ENCODE measurements around the gene ZNF358. TPM values are rescaled to one million over a fixed set of nuclear protein-coding genes. Genes with fewer than 3 reads are reported as not detected.

Gene ZNF358
- total RNA-seq, 2 donors from 2014 or later, result 2.9 to 3.1 TPM

GRCh38 chr19:7505288-7505681 is 10.6 kb upstream of the ZNF358 start:
- peak overlapping the region; percentile 37 for H3K4me3 Mint-ChIP-seq

DNA sequence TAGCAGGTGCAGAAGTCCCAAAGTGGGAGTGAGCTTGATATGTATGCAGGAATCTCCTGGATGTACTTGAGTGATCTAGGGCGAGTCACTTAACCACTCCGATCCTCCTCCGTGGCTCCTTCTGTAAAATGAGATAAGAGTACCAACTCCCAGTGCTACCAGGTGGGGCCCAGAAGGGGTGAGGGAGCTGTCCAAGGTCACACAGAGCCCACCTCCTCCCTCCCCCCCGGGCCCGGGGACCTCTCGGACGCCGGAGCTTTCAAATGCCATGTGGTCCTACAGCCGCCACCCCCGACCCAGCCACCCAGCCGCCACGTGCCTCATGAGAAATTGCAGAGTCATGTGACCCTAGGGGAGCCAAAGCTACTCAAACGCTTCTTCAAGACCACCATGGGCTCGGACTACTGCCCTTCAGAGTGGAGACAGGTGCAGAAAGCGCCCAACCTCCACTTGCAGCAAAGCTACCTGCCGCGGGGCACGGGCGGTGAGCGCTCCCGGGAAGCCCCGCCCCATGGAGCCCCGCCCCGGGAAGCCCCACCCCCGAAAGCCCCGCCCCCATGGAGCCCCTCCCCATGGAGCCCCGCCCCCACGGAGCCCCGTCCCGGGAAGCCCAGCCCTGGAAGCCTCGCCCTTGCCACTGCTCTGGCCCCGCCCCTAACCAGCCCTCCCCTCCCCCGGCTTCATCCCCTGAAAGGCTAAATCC is 10.1 kb upstream of the ZNF358 start:
- ATAC-seq (replicated peaks), result peak; percentile 35
- Mint-ChIP-seq H3K9me3 (peaks cover 4% of the 10 kb centered on the region), H3K36me3 (ENCODE audit: low read depth) (no peaks in the 10 kb centered on the region), H3K4me3 (peak overlapping the region; percentile 40), H3K27ac (no peak overlapping the region), H3K27me3 (peaks cover 19% of the 10 kb centered on the region), H3K4me1 (peaks cover 6% of the 10 kb centered on the region)

More at GRCh38 chr19:7505288-7505681, 10.6 kb upstream of the ZNF358 start:
- Mint-ChIP-seq H3K4me1 (peaks cover 6% of the 10 kb centered on the region), H3K27ac (no peak overlapping the region), H3K9me3 (peaks cover 4% of the 10 kb centered on the region), H3K27me3 (peaks cover 19% of the 10 kb centered on the region), H3K36me3 (ENCODE audit: low read depth) (no peaks in the 10 kb centered on the region)
- no peak for ATAC-seq (replicated peaks)

- H3K4me3 Mint-ChIP-seq, result peak overlapping the region; percentile 40
- H3K27me3 Mint-ChIP-seq, result peaks cover 14% of the 10 kb centered on the region
- H3K9me3 Mint-ChIP-seq, result peaks cover 4% of the 10 kb centered on the region
- peaks cover 6% of the 10 kb centered on the region for H3K4me1 Mint-ChIP-seq
- no peaks in the 10 kb centered on the region for H3K36me3 Mint-ChIP-seq (ENCODE audit: low read depth)
- ATAC-seq (replicated peaks), result peak; percentile 92
- no peak overlapping the region for H3K27ac Mint-ChIP-seq
Observed at GRCh38 chr19:7506385-7507328, 9.2 kb upstream of the ZNF358 start.

GRCh38 chr19:7507884-7508283 is 8.0 kb upstream of the ZNF358 start:
- no peak overlapping the region for H3K4me3 Mint-ChIP-seq
- H3K36me3 Mint-ChIP-seq (ENCODE audit: low read depth), result no peaks in the 10 kb centered on the region
- peaks cover 6% of the 10 kb centered on the region for H3K4me1 Mint-ChIP-seq
- H3K9me3 Mint-ChIP-seq, result peaks cover 4% of the 10 kb centered on the region
- peak; percentile 64 for ATAC-seq (replicated peaks)
- H3K27me3 Mint-ChIP-seq, result peaks cover 10% of the 10 kb centered on the region
- no peak overlapping the region for H3K27ac Mint-ChIP-seq

GRCh38 chr19:7509625-7510024 is 6.3 kb upstream of the ZNF358 start:
- no peak overlapping the region for H3K4me3 Mint-ChIP-seq
- no peak for ATAC-seq (replicated peaks)
- no peaks in the 10 kb centered on the region for H3K36me3 Mint-ChIP-seq (ENCODE audit: low read depth)
- peaks cover 4% of the 10 kb centered on the region for H3K9me3 Mint-ChIP-seq
- peaks cover 6% of the 10 kb centered on the region for H3K4me1 Mint-ChIP-seq
- H3K27me3 Mint-ChIP-seq, result peaks cover 9% of the 10 kb centered on the region
- H3K27ac Mint-ChIP-seq, result no peak overlapping the region

DNA sequence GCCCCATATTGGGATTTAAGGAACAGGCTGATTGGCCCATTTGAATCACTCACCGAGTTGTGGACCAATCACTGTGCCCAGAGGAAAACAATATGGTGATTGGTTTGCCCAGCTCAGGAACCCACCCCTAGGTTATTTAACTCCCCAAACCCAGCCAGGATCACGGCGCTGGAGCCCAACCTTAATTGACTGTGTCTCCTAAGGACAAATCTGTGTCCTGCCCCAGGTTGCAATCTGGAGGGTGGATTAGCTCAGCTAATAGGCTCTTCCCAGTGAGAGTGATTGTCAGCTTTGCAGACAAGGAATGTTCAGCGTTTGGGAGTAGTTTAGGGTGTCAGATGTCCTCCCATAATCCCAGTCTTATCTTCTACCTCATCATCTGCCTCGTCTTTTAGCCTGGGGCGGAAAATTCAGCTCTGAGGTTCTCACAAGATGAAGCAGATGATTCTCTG is 3.5 kb upstream of the ZNF358 start:
- peaks cover 7% of the 10 kb centered on the region for H3K4me1 Mint-ChIP-seq
- peaks cover 4% of the 10 kb centered on the region for H3K9me3 Mint-ChIP-seq
- no peak overlapping the region for H3K27ac Mint-ChIP-seq
- ATAC-seq (replicated peaks), result no peak
- H3K27me3 Mint-ChIP-seq, result peaks cover 12% of the 10 kb centered on the region
- H3K4me3 Mint-ChIP-seq, result no peak overlapping the region
- H3K36me3 Mint-ChIP-seq (ENCODE audit: low read depth), result no peaks in the 10 kb centered on the region

DNA sequence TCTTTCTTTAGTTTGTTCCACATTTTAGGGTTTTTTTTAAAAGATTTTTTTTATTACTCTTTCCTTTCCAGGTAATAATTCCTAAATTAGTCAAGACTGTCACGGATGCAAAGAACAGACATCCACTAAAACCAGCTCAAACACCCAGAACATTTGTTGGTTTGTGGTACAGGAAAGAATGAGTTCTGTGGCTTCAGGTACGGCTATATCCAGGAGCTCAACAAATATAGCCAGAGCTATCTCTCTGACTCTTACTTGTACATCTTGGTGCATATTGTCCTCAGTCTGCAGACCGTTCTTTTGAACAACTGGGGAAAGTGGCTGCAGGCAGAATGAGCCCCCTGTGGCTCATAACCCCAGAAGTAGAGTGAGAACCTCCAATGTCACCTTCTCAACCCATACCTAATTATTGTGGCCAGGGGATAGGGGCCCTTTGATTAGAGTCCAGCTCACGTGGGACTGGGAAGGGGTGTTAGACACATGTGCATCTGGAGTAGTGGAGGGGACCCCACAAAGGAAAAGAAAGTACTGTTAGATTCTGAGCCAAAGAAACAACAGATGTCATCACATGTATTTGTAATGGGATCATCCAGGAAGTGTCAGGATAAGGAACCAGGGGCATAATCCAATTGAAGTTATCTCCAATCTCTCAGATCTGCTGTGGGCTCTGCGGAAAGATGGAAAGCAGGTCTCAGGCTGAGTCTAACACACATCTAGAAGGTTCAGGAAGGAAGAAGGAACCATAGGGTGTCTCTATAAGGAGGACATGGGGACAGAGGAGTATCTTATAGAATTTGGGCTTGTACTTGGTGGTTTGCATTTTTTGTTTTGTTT is 1.9 kb upstream of the ZNF358 start:
- ATAC-seq (replicated peaks), result no peak
- Mint-ChIP-seq H3K9me3 (peaks cover 4% of the 10 kb centered on the region), H3K4me1 (peaks cover 7% of the 10 kb centered on the region), H3K27me3 (peaks cover 12% of the 10 kb centered on the region), H3K4me3 (peak overlapping the region; percentile 82), H3K27ac (no peak overlapping the region), H3K36me3 (ENCODE audit: low read depth) (no peaks in the 10 kb centered on the region)

GRCh38 chr19:7515110-7515644 is 726 bp upstream of the ZNF358 start:
- Mint-ChIP-seq H3K27me3 (peaks cover 9% of the 10 kb centered on the region), H3K36me3 (ENCODE audit: low read depth) (no peaks in the 10 kb centered on the region), H3K4me1 (peaks cover 7% of the 10 kb centered on the region), H3K4me3 (peak overlapping the region; percentile 82), H3K27ac (peak overlapping the region; percentile 94), H3K9me3 (no peaks in the 10 kb centered on the region)
- ATAC-seq (replicated peaks), result no peak

DNA sequence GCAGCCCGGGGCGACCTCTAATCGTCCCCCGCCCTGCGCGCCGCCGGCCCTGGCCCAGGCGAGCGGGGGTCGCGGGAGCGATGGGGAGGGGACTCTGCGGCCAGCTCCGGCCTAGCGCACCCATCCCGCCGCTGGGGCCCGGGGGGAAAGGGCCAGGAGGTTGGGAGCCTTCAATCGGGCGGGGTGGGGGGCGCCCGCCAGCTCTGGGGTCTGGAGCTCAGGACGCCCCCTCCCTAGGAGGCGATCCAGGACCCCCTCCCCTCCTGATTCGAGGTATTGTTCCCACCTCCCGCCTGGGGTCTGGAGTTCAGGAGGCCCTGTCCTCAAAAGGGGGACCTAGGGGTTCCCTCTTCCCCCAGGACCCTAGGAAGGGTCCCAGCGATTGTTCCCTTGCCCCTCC is 430 bp downstream of the ZNF358 start:
- H3K27ac Mint-ChIP-seq, result peak overlapping the region; percentile 39
- ATAC-seq (replicated peaks), result no peak

DNA sequence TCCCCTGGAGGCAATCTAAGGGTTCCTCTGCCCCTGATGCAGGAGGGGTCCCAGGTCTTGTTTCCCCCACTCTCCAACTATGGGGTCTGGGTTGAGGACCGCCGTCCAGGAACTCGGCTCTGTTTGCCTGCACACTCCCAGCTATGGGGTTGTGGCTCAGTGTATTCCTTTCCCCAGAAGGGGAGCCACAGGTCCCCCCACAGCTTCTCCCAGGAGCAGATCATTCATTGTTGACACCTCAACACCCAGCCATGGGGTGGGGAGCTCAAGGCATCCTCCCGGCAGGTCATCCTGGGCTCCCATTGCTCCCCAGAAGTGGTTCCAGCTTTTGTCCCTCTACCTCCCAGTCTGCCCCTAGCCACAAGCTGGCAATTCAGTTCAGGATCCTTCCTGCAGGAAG is 975 bp downstream of the ZNF358 start:
- Mint-ChIP-seq H3K27me3 (peaks cover 9% of the 10 kb centered on the region), H3K36me3 (ENCODE audit: low read depth) (no peaks in the 10 kb centered on the region), H3K9me3 (no peaks in the 10 kb centered on the region), H3K27ac (peak overlapping the region; percentile 39), H3K4me1 (peaks cover 9% of the 10 kb centered on the region), H3K4me3 (peak overlapping the region; percentile 59)
- ATAC-seq (replicated peaks), result no peak

More for the DNA sequence above, 430 bp downstream of the ZNF358 start:
- H3K4me3 Mint-ChIP-seq, result peak overlapping the region; percentile 59
- H3K27me3 Mint-ChIP-seq, result peaks cover 9% of the 10 kb centered on the region
- H3K36me3 Mint-ChIP-seq (ENCODE audit: low read depth), result no peaks in the 10 kb centered on the region
- H3K9me3 Mint-ChIP-seq, result no peaks in the 10 kb centered on the region
- H3K4me1 Mint-ChIP-seq, result peaks cover 7% of the 10 kb centered on the region

DNA sequence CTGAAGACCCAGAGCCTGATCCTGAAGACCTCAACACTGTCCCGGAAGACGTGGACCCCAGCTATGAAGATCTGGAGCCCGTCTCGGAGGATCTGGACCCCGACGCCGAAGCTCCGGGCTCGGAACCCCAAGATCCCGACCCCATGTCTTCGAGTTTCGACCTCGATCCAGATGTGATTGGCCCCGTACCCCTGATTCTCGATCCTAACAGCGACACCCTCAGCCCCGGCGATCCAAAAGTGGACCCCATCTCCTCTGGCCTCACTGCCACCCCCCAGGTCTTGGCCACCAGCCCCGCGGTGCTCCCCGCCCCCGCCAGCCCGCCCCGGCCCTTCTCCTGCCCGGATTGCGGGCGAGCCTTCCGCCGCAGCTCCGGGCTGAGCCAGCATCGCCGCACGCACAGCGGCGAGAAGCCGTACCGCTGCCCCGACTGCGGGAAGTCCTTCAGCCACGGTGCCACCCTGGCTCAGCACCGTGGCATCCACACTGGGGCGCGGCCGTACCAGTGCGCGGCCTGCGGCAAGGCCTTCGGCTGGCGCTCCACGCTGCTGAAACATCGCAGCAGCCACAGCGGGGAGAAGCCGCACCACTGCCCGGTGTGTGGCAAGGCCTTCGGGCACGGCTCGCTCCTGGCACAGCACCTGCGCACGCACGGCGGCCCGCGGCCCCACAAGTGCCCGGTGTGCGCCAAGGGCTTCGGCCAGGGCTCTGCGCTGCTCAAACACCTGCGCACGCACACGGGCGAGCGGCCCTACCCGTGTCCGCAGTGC is 3.6 kb downstream of the ZNF358 start:
- Mint-ChIP-seq H3K36me3 (ENCODE audit: low read depth) (no peaks in the 10 kb centered on the region), H3K27ac (no peak overlapping the region), H3K4me3 (no peak overlapping the region), H3K4me1 (peaks cover 14% of the 10 kb centered on the region), H3K27me3 (peaks cover 6% of the 10 kb centered on the region), H3K9me3 (no peaks in the 10 kb centered on the region)
- ATAC-seq (replicated peaks), result no peak

DNA sequence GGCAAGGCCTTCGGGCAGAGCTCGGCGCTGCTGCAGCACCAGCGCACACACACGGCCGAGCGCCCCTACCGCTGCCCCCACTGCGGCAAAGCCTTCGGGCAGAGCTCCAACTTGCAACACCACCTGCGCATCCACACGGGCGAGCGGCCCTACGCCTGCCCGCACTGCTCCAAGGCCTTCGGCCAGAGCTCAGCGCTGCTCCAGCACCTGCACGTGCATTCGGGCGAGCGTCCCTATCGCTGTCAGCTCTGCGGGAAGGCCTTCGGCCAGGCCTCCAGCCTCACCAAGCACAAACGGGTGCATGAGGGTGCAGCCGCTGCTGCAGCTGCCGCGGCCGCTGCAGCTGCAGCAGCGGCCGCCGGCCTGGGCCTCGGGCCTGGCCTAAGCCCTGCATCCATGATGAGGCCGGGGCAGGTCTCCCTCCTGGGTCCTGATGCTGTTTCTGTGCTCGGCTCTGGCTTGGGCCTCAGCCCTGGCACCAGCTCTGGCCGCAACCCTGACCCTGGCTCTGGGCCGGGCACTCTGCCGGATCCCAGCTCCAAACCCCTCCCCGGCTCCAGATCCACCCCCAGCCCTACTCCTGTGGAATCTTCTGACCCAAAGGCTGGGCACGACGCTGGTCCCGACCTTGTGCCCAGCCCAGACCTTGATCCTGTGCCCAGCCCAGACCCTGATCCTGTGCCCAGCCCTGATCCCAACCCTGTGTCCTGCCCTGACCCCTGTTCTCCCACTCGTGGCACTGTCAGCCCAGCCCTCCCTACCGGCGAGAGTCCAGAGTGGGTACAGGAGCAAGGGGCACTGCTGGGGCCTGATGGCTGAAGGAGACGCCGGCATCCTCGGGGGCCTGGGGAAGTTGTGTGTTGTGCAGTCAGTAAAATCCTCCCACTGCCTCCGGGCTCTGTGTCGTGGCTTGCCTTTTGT is 4.5 kb downstream of the ZNF358 start:
- no peak for ATAC-seq (replicated peaks)
- Mint-ChIP-seq H3K4me3 (no peak overlapping the region), H3K27me3 (peaks cover 4% of the 10 kb centered on the region), H3K4me1 (peaks cover 12% of the 10 kb centered on the region), H3K27ac (no peak overlapping the region), H3K36me3 (ENCODE audit: low read depth) (no peaks in the 10 kb centered on the region), H3K9me3 (no peaks in the 10 kb centered on the region)

Measured in activated T-helper 17 cell treated with anti-CD3 and anti-CD28 coated beads, Interleukin-2, amount 50 U/mL, for 72 hours (primary cell).